ENCODE data around the gene TBX1.
A peak's percentile ranks its signal among the peaks of the same experiment; 100 is the strongest.
"Not testable (repeated sequence)": the region's sequence is repeated elsewhere in the genome, so short reads cannot be mapped to it uniquely, and the experiment has no call there.

TBX1 gene

DNA sequence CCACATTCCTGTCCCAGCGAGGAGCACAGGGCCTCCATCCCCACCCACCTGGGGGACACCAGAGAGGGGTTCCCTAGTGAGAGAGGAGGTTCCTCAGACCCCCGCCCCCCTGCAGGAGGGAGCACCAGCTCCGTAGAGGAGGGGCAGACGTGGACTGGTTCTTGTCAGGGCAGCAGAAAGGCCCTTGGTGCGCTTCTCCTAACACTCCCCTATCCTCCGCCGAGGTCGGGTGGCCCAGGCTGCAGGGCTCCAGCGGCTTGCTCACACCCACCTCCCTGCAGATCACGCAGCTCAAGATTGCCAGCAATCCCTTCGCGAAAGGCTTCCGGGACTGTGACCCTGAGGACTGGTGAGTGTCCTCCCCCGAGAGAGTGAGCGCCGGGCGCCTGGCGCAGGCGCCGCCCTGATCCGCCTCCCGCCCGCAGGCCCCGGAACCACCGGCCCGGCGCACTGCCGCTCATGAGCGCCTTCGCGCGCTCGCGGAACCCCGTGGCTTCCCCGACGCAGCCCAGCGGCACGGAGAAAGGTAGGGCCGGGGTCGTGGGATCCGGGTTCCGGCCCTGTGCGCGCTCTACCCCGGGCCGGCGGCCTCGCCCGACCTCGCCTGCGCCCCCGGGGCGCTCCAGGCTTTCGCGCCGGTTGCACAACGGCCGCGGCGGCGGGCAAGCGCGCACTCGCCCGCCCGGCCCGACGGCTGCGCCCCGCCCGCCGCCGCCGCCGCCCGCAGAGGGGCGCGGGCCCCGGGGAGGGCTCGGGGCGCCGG, 5.1 kb downstream of the TBX1 start:
- peak; percentile 65 for DNase-seq

DNA sequence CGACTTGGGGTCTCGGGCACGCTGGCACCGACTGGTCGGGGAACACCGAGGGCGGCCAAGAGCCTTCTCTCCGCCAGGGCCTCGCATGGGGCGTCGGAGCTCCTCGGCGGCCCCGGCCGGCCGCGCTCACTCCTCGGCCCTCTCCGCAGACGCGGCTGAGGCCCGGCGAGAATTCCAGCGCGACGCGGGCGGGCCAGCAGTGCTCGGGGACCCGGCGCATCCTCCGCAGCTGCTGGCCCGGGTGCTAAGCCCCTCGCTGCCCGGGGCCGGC, 5.6 kb downstream of the TBX1 start:
- DNase-seq, result no peak

DNA sequence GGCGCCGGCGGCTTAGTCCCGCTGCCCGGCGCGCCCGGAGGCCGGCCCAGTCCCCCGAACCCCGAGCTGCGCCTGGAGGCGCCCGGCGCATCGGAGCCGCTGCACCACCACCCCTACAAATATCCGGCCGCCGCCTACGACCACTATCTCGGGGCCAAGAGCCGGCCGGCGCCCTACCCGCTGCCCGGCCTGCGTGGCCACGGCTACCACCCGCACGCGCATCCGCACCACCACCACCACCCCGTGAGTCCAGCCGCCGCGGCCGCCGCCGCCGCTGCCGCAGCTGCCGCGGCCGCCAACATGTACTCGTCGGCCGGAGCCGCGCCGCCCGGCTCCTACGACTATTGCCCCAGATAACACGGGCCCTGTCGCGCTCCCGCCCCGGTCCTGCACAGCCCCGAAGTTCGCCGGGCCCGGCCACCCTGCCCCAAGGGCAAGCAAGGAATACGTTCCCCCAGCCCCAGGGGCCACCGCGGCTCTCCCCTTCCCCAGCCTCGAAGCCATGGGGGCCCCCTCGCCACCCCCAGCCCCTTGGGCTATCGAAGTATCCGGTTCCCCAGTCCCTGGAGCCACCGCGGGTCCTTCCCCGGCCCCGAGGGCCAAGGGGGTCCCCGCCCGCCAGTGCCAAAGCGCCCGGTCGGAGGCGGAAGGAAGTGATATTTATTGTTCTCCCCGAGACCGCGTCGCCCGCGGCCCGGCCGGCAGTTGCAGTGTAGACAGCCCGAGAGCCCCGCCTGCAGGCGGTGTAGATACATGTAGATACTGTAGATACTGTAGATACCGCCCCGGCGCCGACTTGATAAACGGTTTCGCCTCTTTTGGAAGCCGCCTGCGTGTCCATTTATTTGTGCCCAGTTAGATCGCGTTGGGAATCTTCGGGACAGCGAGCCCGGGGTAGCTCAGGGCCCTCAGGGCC, 6.2 kb downstream of the TBX1 start:
- DNase-seq, result peak; percentile 84

- DNase-seq, result peak; percentile 36
These were observed 7.1 kb downstream of the TBX1 start for GRCh38 chr22:19767427-19768341.

DNA sequence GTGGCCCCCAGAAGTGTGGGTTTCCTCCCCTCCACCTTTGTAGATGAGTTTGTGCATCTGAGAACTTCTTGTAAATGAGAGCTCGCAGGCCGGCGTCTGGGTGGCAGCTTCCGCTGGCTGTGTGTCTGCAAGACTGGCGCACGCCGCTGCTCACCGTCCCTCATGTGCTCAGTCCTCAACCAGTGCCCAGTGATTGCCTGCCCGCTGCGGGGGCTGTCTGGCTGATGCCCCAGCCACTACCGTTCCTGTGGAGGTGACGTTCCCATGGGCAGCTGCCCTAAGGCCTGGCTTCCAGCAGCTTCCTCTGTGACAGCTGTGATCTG, 8.8 kb downstream of the TBX1 start:
- DNase-seq, result no peak

- DNase-seq, result no peak
These were observed 10.0 kb downstream of the TBX1 start for GRCh38 chr22:19770349-19771220.

DNA sequence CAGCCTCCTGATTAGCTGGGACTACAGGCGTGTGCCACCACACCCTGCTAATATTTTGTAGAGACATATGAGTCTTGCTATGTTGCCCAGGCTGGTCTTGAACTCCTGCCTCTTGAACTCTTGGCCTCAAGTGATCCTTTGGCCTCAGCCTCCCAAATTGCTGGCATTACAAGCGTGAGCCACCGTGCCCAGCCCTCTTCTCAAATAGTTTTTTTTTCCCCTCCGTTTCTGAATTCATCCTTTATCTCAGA, 11.8 kb downstream of the TBX1 start:
- DNase-seq, result no peak

DNA sequence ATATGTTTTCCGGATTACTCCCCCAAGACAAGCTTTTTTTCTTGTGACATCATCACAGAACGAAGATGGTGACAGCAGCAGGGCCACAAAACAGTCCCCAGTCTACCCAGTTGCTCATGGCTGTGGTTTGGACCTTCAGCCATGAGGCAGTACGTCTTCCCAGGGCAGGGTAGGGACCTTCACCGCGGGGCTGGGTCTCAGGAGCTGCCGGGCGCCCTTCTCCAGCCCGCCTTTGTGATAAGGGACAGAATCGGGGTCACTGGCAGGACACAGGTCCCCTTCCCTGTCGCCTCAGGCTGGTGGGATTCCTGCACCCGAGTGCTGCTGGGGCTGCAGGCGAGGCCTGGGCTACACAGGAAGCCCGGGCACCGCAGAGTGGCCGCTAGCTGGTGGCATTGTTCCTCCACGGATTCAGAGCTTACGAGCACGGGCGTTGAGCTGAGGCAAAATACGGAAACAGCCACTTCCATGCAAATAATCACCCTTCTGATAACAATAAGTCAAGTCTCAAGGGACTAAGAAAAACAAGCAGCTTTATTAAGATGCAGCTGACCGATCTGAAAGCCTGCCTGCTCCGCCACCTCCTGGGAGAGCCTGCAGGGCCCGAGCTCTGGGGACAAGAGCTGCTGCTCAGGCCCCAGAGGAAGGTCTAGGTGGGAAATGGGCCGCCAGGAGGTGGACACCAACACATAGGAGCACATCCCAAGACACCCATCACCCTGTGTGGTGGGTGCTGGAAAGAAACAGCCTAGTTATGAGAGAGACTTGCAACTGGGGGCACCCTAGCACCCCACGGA, 12.3 kb downstream of the TBX1 start:
- DNase-seq, result peak; percentile 39

DNA sequence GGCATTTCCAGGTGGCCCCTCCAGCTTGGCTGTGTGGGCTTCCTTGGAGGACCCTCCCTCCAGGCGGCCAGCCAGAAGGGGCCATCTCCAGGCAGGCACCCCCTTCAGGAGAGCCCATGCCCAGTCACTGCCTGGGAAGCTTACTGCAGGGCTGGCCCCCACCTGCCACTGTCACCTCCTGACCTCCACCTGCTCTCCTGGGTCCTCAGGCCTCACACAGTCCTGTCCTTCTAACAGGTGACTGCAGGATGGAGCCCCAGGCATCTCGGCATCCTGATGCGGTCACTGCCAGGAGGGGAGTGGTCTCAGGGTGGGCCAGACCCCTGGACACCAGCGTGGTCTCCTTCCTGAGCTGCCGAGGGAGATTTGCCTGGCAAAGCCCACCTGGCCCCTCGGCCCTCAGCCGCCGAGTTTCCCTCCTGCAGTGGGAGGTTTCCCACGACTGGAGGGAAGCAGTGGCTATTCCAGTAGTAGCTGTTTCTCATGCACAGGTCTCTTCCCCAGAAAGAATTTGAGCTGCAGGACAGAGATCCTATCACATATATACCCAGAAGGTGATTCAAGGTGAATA, 13.0 kb downstream of the TBX1 start:
- DNase-seq, result no peak

GRCh38 chr22:19774628-19775027, 14.1 kb downstream of the TBX1 start:
- no peak for DNase-seq

DNA sequence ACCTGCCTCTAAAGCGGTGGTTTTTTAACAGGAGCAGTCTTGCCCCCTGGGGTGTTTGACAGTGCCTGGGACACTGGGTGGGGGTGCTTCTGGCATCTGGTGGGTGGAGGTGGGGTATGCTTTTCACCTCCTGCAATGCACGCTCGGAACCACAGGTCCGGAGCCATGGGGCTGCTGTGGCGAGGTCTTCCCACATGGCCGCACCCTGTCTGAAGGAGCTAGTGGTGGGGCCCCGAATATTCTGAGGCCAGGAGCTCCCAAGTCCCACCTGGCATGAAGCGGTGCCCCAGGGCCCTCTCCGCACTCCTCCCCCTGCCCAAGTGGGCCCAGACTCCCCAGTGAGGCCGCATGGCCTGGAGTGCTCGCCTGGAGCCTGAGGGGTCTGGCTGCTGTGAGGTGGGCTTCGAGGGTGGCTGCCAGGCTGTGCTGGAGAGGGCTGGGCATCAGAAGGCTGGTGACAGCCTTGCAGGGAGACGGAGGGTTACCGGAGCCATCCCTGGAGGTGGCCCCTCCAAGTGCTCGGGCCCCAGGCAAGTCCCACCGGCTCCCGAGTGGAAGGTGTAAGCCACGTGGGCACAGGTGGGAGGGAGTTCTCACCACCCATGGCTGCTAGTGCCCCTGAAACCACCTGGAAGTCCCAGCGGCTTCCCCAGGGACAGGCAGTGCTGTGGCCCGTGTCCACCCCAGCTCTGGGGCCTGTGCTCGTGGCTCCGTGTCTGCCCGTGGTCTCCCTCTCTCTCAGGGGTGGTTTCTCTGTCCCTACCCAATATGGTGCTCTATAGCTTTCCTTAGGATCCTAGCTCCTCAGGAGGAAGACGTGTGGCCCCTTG, 15.1 kb downstream of the TBX1 start:
- no peak for DNase-seq

GRCh38 chr22:19776433-19777031, 16.0 kb downstream of the TBX1 start:
- DNase-seq, result peak; percentile 15

- not testable (repeated sequence) for DNase-seq
These were observed 16.6 kb downstream of the TBX1 start for GRCh38 chr22:19777192-19777591.

- no peak for DNase-seq
These were observed 18.4 kb downstream of the TBX1 start for GRCh38 chr22:19779011-19779421.

DNA sequence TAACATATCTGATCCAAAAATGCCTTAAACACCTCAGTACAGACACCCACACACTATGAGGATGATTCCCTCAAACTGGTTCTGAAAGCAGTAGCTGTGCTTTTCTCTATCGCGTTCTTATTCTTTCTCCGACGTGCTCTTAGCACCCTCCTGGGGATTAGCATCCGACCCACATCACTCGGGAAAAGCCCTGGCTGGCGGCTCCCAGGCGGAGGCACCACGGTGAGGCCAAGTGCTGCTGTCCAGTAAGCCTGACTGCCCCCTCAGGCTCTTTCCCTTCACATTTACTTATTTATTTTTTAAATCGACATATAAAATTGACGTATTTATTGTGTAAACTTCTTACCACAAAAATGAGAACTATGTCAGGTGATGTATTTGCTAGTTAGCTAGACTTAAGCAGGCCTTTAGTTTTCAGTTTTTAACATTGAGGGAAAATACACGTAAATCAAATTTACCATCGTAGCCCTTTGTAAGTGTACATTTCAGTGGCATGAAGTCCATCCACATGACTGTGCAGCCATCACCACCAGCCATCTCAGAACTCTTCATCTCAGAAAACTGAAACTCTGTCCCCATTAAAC, 19.2 kb downstream of the TBX1 start:
- no peak for DNase-seq

DNA sequence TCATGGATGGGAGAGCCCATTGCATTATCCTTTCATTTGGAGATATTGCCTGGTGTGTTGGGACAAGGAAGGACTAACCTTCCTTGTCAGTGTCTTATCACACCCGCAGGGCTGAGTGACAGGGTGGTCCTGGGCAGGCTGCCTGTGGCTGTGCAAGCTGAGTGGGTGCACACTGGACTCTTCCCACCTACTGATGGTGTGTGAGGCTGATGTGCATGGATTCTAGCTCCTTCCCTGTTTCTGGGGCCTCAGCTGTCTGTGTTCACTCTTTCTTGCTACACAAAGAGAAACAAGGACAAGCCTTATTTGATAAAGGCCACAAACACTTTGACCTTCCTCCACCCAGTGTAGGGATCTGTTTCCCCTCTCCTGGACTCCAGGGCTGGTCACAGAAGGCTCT, 22.0 kb downstream of the TBX1 start:
- no peak for DNase-seq

GRCh38 chr22:19783586-19784383, 23.2 kb downstream of the TBX1 start:
- DNase-seq, result no peak

DNA sequence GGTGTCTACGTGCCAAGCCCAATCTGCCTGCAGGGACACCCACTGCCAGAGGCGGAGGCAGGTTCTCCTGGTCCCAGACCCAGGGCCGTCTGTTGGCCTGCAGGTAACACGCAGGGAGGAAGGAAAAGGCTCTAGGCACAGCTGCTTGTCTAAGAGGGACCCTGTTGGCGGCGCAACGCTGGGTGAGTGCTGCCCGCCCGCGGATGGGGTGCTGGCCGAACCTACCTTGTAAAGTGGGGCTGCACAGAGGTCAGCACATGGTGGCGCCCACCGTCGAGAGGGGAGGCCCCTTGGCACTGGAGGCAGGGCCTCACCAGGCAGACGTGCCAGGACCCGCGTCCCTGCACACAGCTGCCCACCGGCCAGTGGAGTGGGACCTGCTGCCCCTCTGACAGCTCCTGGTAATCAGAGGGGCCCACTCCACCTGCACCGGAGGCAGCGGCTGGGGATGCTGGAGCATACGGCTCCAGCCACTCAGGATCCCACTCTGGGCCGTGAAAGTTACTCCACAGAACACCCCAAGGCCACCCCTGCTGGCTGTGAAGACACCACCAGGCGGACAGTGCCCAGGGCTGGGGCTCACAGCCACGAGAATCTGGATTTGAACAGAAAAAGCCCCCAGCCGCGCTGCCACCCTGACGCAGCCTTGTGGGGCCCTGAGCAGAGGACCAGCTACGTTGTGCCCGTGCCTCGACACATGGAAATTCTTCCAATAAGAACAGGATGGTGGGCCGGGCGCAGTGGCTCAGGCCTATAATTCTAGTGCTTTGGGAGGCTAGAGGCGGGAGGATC, 24.0 kb downstream of the TBX1 start:
- DNase-seq, result no peak

Measured in inflammatory macrophage treated with lipopolysaccharide for 4 hours (primary cell).